ENCODE measurements around the gene CEACAM3. TPM values are rescaled to one million over a fixed set of nuclear protein-coding genes. Genes with fewer than 3 reads are reported as not detected.

The CEACAM3 gene
- total RNA-seq, 1 experiment from 2014 or later = not detected

DNA sequence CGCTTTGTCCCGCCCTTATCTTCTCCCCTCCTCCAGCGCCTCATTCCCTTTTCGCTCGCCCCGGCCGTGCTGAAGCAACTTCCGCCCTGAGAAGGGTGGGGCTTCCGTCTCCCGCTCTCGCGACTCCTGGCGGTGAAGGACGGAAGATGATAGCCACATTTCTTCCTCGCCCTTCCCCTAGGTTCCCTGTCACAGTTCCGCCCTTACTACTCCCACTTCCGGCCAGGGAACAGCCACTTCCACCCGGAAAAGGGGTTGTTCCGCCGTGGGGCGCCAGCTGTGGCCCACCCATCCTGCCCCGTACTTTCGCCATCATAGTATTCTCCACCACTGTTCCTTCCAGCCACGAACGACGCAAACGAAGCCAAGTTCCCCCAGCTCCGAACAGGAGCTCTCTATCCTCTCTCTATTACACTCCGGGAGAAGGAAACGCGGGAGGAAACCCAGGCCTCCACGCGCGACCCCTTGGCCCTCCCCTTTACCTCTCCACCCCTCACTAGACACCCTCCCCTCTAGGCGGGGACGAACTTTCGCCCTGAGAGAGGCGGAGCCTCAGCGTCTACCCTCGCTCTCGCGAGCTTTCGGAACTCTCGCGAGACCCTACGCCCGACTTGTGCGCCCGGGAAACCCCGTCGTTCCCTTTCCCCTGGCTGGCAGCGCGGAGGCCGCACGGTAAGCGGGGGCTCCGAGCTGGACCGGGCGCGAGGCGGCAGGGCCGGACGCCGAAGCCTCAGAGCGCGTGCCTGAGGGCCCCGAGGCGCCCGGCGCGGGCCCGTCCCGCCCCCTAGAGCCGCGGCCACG, 63.4 kb downstream of the CEACAM3 start, which contains the start of gene RPS19:
Gene RPS19 (plus strand): TSS at position 638 of the 801 bp plus-strand sequence. CDS start 520 bp downstream, outside the sequence.
- Histone ChIP-seq H2BK120ac (ENCODE audit: low read depth, low read length, poor library complexity, severe bottlenecking) (no peak within 1 kb of the TSS), H3K4ac (ENCODE audit: low read depth, low read length) (peak within 1 kb of the TSS; percentile 82), H3K79me2 (ENCODE audit: insufficient read depth, low read length) (peaks cover 29% of the 10 kb centered on the region), H4K8ac (replicated peaks; ENCODE audit: insufficient read length, low read depth, low read length) (no peak within 1 kb of the TSS), H3T11ph (ENCODE audit: low read length) (no peak within 1 kb of the TSS), H4K20me1 (ENCODE audit: control insufficient read depth, insufficient read depth, insufficient read length) (no peaks in the 10 kb centered on the region), H3K4me1 (ENCODE audit: insufficient read depth, low read length) (no peaks in the 10 kb centered on the region; the same call in 1 of the 2 replicates), H2BK15ac (ENCODE audit: low read depth, low read length) (no peak within 1 kb of the TSS), H3K18ac (ENCODE audit: insufficient read length, low read depth, low read length) (peak within 1 kb of the TSS; percentile 90), H2AK5ac (ENCODE audit: insufficient read length, low read length) (no peak within 1 kb of the TSS), H4K91ac (ENCODE audit: insufficient read length, low read depth, low read length) (no peak within 1 kb of the TSS), H3K4me2 (ENCODE audit: insufficient read depth, insufficient read length, low read length) (peak within 1 kb of the TSS; percentile 90), H3K23me2 (ENCODE audit: insufficient read length, low read depth, low read length, poor library complexity, severe bottlenecking) (peaks cover 9% of the 10 kb centered on the region), H3K56ac (ENCODE audit: insufficient read length, low read depth, low read length) (no peak within 1 kb of the TSS), H3K14ac (ENCODE audit: insufficient read depth, low read length) (peak within 1 kb of the TSS; percentile 98), H3K9me3 (ENCODE audit: control insufficient read depth, low read depth, low read length) (no peaks in the 10 kb centered on the region), H4K5ac (ENCODE audit: insufficient read length, low read depth, low read length) (peak within 1 kb of the TSS; percentile 34), H2BK12ac (ENCODE audit: insufficient read length, low read depth, low read length) (no peak within 1 kb of the TSS), H3K9ac (ENCODE audit: extremely low read depth, insufficient read length, low read length) (peak within 1 kb of the TSS; percentile 99), H2AFZ (ENCODE audit: low read length) (no peak within 1 kb of the TSS), H3K23ac (ENCODE audit: insufficient read length, low read depth, low read length) (no peak within 1 kb of the TSS), H3K27me3 (ENCODE audit: insufficient read depth, low read length) (no peaks in the 10 kb centered on the region), H3K79me1 (ENCODE audit: insufficient read depth, low read depth, low read length, poor library complexity, severe bottlenecking) (peaks cover 17% of the 10 kb centered on the region), H2BK20ac (ENCODE audit: low read depth, low read length, poor library complexity, severe bottlenecking) (no peak within 1 kb of the TSS), H2BK5ac (ENCODE audit: insufficient read length, low read length) (peak within 1 kb of the TSS; percentile 27), H3K27ac (ENCODE audit: insufficient read length, low read depth, low read length) (no peak within 1 kb of the TSS)
- no CpG with 5 or more reads among the region's 76 CpGs for WGBS (ENCODE audit: extremely low coverage, insufficient read length, low lambda C conversion rate)
- peak; percentile 99 for DNase-seq
- Mint-ChIP-seq H3K36me3 (ENCODE audit: insufficient read depth in 1 of 3, low read depth in 3 of 3) (peaks cover 41 to 44% (median 44%) of the 10 kb centered on the region in 3 experiments), H3K4me1 (peaks cover 34 to 39% of the 10 kb centered on the region in 2 experiments), H3K27me3 (ENCODE audit: low read depth) (peaks cover 18% of the 10 kb centered on the region), H3K9me3 (no peaks in the 10 kb centered on the region; a peak in 2 of 5 replicates), H3K27ac (peak within 1 kb of the TSS; percentile 99 to 100 (median 99)), H3K4me3 (peak within 1 kb of the TSS; percentile 84 to 96)
- TF ChIP-seq, protein P1, sequence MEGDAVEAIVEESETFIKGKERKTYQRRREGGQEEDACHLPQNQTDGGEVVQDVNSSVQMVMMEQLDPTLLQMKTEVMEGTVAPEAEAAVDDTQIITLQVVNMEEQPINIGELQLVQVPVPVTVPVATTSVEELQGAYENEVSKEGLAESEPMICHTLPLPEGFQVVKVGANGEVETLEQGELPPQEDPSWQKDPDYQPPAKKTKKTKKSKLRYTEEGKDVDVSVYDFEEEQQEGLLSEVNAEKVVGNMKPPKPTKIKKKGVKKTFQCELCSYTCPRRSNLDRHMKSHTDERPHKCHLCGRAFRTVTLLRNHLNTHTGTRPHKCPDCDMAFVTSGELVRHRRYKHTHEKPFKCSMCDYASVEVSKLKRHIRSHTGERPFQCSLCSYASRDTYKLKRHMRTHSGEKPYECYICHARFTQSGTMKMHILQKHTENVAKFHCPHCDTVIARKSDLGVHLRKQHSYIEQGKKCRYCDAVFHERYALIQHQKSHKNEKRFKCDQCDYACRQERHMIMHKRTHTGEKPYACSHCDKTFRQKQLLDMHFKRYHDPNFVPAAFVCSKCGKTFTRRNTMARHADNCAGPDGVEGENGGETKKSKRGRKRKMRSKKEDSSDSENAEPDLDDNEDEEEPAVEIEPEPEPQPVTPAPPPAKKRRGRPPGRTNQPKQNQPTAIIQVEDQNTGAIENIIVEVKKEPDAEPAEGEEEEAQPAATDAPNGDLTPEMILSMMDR (conservative IDR thresholded peaks at IDR 0.05) = peak; percentile 71
